Measurements from ENCODE around the gene SEC11A.

Gene SEC11A

GRCh38 chr15:84715441-84716035 lies 401 bp downstream of the SEC11A start:
- TF ChIP-seq CTCF (IDR thresholded peaks at IDR 0.05) (no peak), ZFX (IDR thresholded peaks at IDR 0.05; ENCODE audit: borderline replicate concordance) (no peak)
- peak overlapping the region; percentile 99 for H3K27ac ChIP-seq

- TF ChIP-seq CTCF (IDR thresholded peaks at IDR 0.05) (no peak), ZFX (IDR thresholded peaks at IDR 0.05; ENCODE audit: borderline replicate concordance) (no peak)
- peak overlapping the region; percentile 99 for H3K27ac ChIP-seq
These were observed 1.1 kb downstream of the SEC11A start for GRCh38 chr15:84714821-84715220.

GRCh38 chr15:84714372-84714771 lies 1.6 kb downstream of the SEC11A start:
- TF ChIP-seq CTCF (IDR thresholded peaks at IDR 0.05) (no peak), ZFX (IDR thresholded peaks at IDR 0.05; ENCODE audit: borderline replicate concordance) (no peak)
- H3K27ac ChIP-seq = peak overlapping the region; percentile 99

GRCh38 chr15:84703808-84704207 lies 12.1 kb downstream of the SEC11A start:
- H3K27ac ChIP-seq = peak overlapping the region; percentile 52
- TF ChIP-seq CTCF (IDR thresholded peaks at IDR 0.05) (no peak), ZFX (IDR thresholded peaks at IDR 0.05; ENCODE audit: borderline replicate concordance) (no peak)

GRCh38 chr15:84702961-84703482 lies 12.9 kb downstream of the SEC11A start:
- TF ChIP-seq ZFX (IDR thresholded peaks at IDR 0.05; ENCODE audit: borderline replicate concordance) = no peak
- no peak for TF ChIP-seq CTCF (IDR thresholded peaks at IDR 0.05)
- peak overlapping the region; percentile 52 for H3K27ac ChIP-seq

- TF ChIP-seq CTCF (IDR thresholded peaks at IDR 0.05) = no peak
- peak overlapping the region; percentile 46; the same call in 1 of the 2 replicates for H3K27ac ChIP-seq
These were observed 16.3 kb downstream of the SEC11A start for GRCh38 chr15:84699538-84700191.
